Measurements from ENCODE around the gene IL18R1. TPM values are rescaled to one million over a fixed set of nuclear protein-coding genes. Genes with fewer than 3 reads are reported as not detected.

IL18R1 gene
- total RNA-seq, 1 donor from 2014 or later: 2.2 TPM

DNA sequence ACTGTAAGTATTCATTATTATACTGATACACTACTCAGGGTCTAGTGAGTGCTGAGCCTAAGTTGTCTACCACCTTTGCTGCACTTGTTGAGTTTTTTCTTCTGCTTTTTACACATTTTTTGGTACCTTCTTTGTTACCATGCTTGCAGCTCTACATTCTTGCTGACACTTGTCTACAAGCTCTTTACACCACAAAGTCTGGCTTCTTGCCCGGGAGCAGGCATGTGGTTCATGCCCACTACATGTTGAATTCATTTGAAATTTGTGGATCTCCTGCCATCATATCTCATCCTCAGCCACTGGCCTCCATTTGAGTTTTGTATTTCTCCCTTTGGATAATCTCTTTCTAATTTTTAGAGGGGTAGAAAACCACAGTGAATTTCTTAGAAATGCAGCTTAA, 29.9 kb downstream of the IL18R1 start:
- Mint-ChIP-seq H3K4me1 (no peaks in the 10 kb centered on the region), H3K4me3 (no peak overlapping the region), H3K27me3 (no peaks in the 10 kb centered on the region), H3K27ac (no peak overlapping the region), H3K9me3 (peaks cover 17% of the 10 kb centered on the region), H3K36me3 (ENCODE audit: low read depth) (peaks cover 10% of the 10 kb centered on the region)
- ChIA-PET CTCF (no interaction called here), POLR2A (no interaction called here)
- TF ChIP-seq, protein P1, sequence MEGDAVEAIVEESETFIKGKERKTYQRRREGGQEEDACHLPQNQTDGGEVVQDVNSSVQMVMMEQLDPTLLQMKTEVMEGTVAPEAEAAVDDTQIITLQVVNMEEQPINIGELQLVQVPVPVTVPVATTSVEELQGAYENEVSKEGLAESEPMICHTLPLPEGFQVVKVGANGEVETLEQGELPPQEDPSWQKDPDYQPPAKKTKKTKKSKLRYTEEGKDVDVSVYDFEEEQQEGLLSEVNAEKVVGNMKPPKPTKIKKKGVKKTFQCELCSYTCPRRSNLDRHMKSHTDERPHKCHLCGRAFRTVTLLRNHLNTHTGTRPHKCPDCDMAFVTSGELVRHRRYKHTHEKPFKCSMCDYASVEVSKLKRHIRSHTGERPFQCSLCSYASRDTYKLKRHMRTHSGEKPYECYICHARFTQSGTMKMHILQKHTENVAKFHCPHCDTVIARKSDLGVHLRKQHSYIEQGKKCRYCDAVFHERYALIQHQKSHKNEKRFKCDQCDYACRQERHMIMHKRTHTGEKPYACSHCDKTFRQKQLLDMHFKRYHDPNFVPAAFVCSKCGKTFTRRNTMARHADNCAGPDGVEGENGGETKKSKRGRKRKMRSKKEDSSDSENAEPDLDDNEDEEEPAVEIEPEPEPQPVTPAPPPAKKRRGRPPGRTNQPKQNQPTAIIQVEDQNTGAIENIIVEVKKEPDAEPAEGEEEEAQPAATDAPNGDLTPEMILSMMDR (IDR thresholded peaks at IDR 0.05): no peak
- ATAC-seq (ENCODE audit: low read depth): no peak
- no peak for DNase-seq
- intact Hi-C loops (cut with micrococcal nuclease): no loop called here

DNA sequence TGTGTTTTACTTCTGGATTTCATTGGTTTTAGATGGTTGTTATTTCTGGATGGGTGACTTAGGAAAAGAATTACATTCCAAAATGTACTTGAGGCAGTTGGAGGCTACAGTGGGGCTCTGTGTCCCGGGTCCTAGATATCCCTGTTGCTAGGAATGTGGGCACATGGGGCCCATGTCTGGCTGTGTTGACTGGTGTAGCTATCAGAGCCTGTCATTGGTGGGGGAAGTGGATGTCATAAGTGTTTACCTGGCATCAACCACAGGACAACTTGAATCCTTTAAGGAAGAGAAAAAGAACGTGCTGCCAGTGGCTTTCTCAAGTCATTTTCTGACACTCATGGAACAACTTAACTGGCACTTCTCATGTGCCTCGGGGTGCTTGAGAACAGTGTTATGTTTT, 30.4 kb downstream of the IL18R1 start:
- H3K9me3 Mint-ChIP-seq: peaks cover 17% of the 10 kb centered on the region
- peaks cover 10% of the 10 kb centered on the region for H3K36me3 Mint-ChIP-seq (ENCODE audit: low read depth)
- intact Hi-C loops (cut with micrococcal nuclease): no loop called here
- CTCF ChIA-PET: no interaction called here
- no peaks in the 10 kb centered on the region for H3K27me3 Mint-ChIP-seq
- DNase-seq (no peak), ATAC-seq (ENCODE audit: low read depth) (no peak)
- no peak overlapping the region for H3K27ac Mint-ChIP-seq
- no peaks in the 10 kb centered on the region for H3K4me1 Mint-ChIP-seq
- H3K4me3 Mint-ChIP-seq: no peak overlapping the region
- POLR2A ChIA-PET: no interaction called here
- TF ChIP-seq, protein P1 (IDR thresholded peaks at IDR 0.05): no peak

DNA sequence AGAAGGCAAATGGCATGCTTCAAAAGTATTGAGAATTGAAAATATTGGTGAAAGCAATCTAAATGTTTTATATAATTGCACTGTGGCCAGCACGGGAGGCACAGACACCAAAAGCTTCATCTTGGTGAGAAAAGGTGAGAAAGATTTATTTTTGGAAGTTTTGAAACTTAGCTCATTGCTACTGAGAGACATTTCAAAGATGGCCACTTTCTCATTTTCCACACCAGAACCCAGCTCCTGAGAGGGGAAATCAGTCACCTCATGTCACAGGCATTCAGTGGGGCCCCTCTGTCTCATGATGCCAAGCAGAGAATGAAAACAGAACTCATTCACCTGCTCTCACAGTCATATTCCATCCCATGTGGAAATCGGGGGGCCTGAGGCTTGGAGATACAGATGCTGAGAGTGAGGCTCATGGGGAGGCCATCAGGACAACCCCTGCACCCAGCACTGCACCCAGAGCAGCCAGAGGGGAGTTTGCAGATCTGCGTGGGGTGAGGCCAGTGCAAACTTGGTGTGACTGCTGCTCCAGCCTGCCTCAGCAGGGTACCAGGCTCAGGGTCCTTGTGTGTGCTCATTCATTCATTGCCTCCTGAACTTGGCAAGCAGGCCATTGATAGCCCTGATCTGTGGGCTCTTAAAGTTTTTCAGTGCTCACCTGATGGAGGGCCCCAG, 31.4 kb downstream of the IL18R1 start:
- ATAC-seq (ENCODE audit: low read depth): no peak
- Mint-ChIP-seq H3K4me3 (no peak overlapping the region), H3K27me3 (no peaks in the 10 kb centered on the region), H3K36me3 (ENCODE audit: low read depth) (peaks cover 10% of the 10 kb centered on the region), H3K9me3 (peaks cover 17% of the 10 kb centered on the region), H3K27ac (no peak overlapping the region), H3K4me1 (no peaks in the 10 kb centered on the region)
- DNase-seq: no peak
- TF ChIP-seq, protein P1 (IDR thresholded peaks at IDR 0.05): no peak
- ChIA-PET POLR2A (no interaction called here), CTCF (no interaction called here)
- intact Hi-C loops (cut with micrococcal nuclease): no loop called here

DNA sequence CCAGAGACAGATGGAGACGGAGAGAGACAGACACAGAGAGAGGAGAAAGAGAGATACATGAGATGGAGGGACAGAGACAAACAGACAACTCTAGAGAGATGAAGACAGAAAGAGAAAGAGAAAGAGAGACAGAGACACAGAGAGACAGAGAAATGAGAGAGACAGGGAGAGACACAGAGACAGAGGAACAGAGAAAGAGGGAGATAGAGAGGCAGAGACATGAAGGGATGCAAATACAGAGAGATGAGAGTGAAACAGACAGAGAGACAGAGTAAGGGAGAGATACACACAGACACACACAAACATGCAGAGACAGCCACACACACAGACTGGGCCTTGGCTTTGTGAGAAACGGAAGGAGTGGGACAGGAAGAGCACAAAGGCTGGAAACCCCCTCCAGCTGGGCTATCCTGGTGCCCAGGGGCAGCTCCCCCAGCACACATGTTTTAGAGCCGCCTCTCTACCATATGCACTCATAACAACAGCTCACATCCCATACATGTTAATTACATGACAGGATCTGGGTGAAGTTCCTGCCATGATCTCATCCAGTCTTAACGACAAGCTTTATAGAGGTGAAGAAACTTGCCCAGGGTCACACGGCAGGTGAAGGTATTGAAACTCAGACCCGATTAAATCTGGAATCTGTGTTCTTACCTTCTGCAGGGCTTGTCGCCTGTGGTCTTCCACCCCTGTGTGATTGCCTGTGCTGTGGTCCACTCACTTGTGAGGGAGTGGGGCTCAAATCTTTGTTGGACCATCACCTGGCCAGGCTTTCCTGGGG, 32.4 kb downstream of the IL18R1 start:
- POLR2A ChIA-PET: no interaction called here
- H3K27ac Mint-ChIP-seq: no peak overlapping the region
- no peaks in the 10 kb centered on the region for H3K27me3 Mint-ChIP-seq
- H3K36me3 Mint-ChIP-seq (ENCODE audit: low read depth): peaks cover 8% of the 10 kb centered on the region
- CTCF ChIA-PET: no interaction called here
- H3K4me3 Mint-ChIP-seq: no peak overlapping the region
- TF ChIP-seq, protein P1 (IDR thresholded peaks at IDR 0.05): no peak
- no peaks in the 10 kb centered on the region for H3K4me1 Mint-ChIP-seq
- peaks cover 13% of the 10 kb centered on the region for H3K9me3 Mint-ChIP-seq
- DNase-seq (no peak), ATAC-seq (ENCODE audit: low read depth) (no peak)
- intact Hi-C loops (cut with micrococcal nuclease): no loop called here

DNA sequence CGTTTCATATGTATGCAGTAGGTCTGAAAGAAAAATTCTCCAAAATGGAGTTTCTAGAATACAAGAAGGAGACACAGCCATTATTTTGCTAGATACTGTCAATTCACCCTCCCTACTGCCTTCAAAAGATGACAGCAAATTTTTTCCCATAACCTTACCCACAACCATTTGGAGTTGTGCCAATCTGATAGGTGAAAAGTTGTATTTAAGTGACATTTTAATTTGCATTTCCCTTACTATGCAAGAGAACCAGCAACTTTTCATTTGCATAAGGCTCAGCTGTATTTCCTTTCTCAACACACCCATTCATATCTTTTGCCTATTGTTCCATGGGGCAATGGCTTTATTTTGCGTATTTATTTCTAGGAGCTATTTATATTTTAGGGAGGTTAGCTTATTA, 36.0 kb downstream of the IL18R1 start:
- ChIA-PET POLR2A (no interaction called here), CTCF (interaction anchor here (0.8 to 1.8 kb wide), 2 partner anchors 36 to 51 kb away, joined by 3 to 4 read pairs; partner anchors contain the start of gene IL18R1)
- Mint-ChIP-seq H3K4me3 (no peak overlapping the region), H3K27me3 (no peaks in the 10 kb centered on the region), H3K9me3 (no peaks in the 10 kb centered on the region), H3K36me3 (ENCODE audit: low read depth) (no peaks in the 10 kb centered on the region), H3K27ac (no peak overlapping the region), H3K4me1 (no peaks in the 10 kb centered on the region)
- ATAC-seq (ENCODE audit: low read depth): no peak
- DNase-seq: no peak
- intact Hi-C loops (cut with micrococcal nuclease): no loop called here
- TF ChIP-seq, protein P1 (IDR thresholded peaks at IDR 0.05): no peak

All from activated B cell treated with CpG ODN at 0.5 μM for 24 hours (primary cell).